Fibroblast of lung (primary cell): ENCODE data around the gene LAMTOR4. TPM values are rescaled to one million over a fixed set of nuclear protein-coding genes. Genes with fewer than 3 reads are reported as not detected.
"Not testable (repeated sequence)": the region's sequence is repeated elsewhere in the genome, so short reads cannot be mapped to it uniquely, and the experiment has no call there.

Experiments used
- DNase-seq, 2 donors: peaks; one replicate each; pipeline versions ENCODE4 v3.0.0 to v3.0.0-alpha.2; 2010; ENCODE audit warnings: low read depth in 2 of 2
- H2AFZ ChIP-seq: 2 replicates; pipeline ENCODE4 v1.5.1; 2012; ENCODE audit warnings: low read length, control low read depth, inconsistent platforms
- H3K27ac ChIP-seq: 2 replicates; pipeline ENCODE4 v1.5.1; 2011; ENCODE audit warnings: low read length, control low read depth; ENCODE audit not compliant: insufficient read depth
- H3K27me3 ChIP-seq: 2 replicates; pipeline ENCODE4 v1.5.1; 2011; ENCODE audit warnings: mild to moderate bottlenecking, low read length; ENCODE audit not compliant: control insufficient read depth, insufficient read depth
- H3K36me3 ChIP-seq: 2 replicates; pipeline ENCODE4 v1.5.1; 2011; ENCODE audit warnings: low read length; ENCODE audit not compliant: control insufficient read depth, insufficient read depth
- H3K4me1 ChIP-seq: 2 replicates; pipeline ENCODE4 v1.5.1; 2011; ENCODE audit warnings: low read length; ENCODE audit not compliant: control insufficient read depth, insufficient read depth; ENCODE audit errors: extremely low read depth
- H3K4me2 ChIP-seq: 2 replicates; pipeline ENCODE4 v1.5.1; 2011; ENCODE audit warnings: low read length, control low read depth; ENCODE audit not compliant: insufficient read depth; ENCODE audit errors: extremely low read depth
- H3K4me3 ChIP-seq, 4 experiments: fragments of 200-600 bp in 1 of 4; sonication (generic) in 1 of 4; replicated peaks in 1 of 4; 2 replicates each; pipeline ENCODE4 v1.5.1; 2011 to 2016; ENCODE audit warnings: low read length in 4 of 4, low read depth in 3 of 4, mild to moderate bottlenecking in 3 of 4, control low read depth in 2 of 4, inconsistent platforms in 1 of 4, mixed read lengths in 1 of 4; ENCODE audit not compliant: insufficient read depth in 1 of 4; ENCODE audit errors: control extremely low read depth in 1 of 4
- H3K79me2 ChIP-seq: 2 replicates; pipeline ENCODE4 v1.5.1; 2012; ENCODE audit warnings: mild to moderate bottlenecking, low read length, inconsistent platforms; ENCODE audit not compliant: control insufficient read depth, insufficient read depth
- H3K9ac ChIP-seq: 2 replicates; pipeline ENCODE4 v1.5.1; 2011; ENCODE audit warnings: mild to moderate bottlenecking, low read length, control low read depth; ENCODE audit not compliant: insufficient read depth
- H3K9me3 ChIP-seq: 2 replicates; pipeline ENCODE4 v1.5.1; 2012; ENCODE audit warnings: low read depth, low read length; ENCODE audit not compliant: control insufficient read depth, insufficient read depth
- H4K20me1 ChIP-seq: 2 replicates; pipeline ENCODE4 v1.5.1; 2011; ENCODE audit warnings: low read length; ENCODE audit not compliant: control insufficient read depth, insufficient read depth; ENCODE audit errors: extremely low read depth
- CTCF ChIP-seq, 2 donors: IDR thresholded peaks in 1 of 2; conservative IDR thresholded peaks in 1 of 2; 1 replicate in 1 of 2; 2 replicates in 1 of 2; pipeline ENCODE4 v1.5.1; 2011 to 2012; ENCODE audit warnings: low read length in 2 of 2, control low read depth in 1 of 2, inconsistent platforms in 1 of 2, low read depth in 1 of 2, mild to moderate bottlenecking in 1 of 2
- EZH2 ChIP-seq: IDR thresholded peaks from 2 replicates; pipeline ENCODE4 v1.5.1; 2012; ENCODE audit warnings: low read length, control low read depth, mild to moderate bottlenecking; ENCODE audit errors: missing control alignments
- polyA plus RNA-seq, 2 donors: library from polyadenylated mRNA; depleted of rRNA in 1 of 2; stranded (reverse) in 1 of 2; unstranded in 1 of 2; fragments of >200 nt; gene quantifications; 2 replicates each; pipeline ENCODE4 v1.2.1, GENCODE V29; 2011 to 2012; ENCODE audit warnings: missing spikeins in 1 of 2
- total RNA-seq: library from RNA; depleted of rRNA; stranded (reverse); fragments of >200 nt; gene quantifications from 2 replicates; pipeline ENCODE4 v1.2.1, GENCODE V29; 2014

LAMTOR4 gene
- total and polyA plus RNA-seq, 2 donors (not counting 1 experiment from before 2014, with no cell fraction given): 95.0 to 116 TPM

DNA sequence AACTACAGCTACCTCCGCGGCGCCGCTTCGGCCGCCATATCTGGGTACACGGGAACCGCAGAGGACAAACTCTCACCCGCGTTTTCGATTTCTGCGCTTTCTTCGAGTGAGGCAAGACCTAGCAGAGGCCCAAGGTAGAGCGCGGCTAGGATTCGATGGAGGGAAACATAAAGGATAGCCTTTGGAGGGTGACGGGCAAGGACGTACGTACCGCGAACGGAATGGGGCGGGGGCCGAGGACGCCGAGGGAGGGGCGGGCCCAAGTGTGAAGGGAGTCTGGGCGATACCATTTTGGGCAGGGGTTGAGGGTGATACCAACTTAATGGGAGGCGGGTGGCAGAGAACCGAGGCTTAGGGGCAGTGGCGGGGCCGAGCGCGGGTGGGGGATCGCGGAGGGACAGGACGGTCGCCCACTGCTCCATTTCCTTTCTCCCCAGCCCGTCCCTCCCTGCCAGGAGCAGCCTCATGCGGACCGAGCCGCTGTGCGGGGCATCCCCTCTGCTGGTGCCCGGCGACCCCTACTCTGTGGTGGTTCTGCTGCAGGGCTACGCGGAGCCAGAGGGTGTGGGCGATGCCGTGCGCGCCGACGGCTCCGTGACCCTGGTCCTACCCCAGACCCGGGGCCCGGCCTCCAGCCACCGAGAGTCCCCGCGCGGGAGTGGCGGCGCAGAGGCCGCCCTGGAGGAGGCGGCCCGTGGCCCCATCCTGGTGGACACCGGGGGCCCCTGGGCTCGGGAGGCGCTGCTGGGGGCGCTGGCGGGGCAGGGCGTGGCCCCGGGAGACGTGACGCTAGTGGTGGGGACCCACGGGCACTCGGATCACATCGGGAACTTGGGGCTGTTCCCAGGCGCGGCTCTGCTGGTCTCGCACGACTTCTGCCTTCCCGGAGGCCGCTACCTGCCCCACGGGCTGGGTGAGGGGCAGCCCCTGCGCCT, 21.5 kb upstream of the LAMTOR4 start, which contains the start of gene MBLAC1:
Gene MBLAC1, plus strand, starts transcription at position 37 of the 935 bp plus-strand sequence. Its CDS starts 429 bp downstream, at position 466.
- no peak for TF ChIP-seq EZH2
- no peak for TF ChIP-seq CTCF (conservative IDR thresholded peaks at IDR 0.05 in 1 of 2, IDR thresholded peaks at IDR 0.05 in 1 of 2; ENCODE audit: low read depth in 1 of 2, low read length in 2 of 2)
- peak within 1 kb of the TSS; percentile 92 for H3K9ac ChIP-seq
- H3K79me2 ChIP-seq: no peaks in the 10 kb centered on the region
- H3K4me2 ChIP-seq: peak within 1 kb of the TSS; percentile 90
- no peaks in the 10 kb centered on the region for H3K9me3 ChIP-seq
- peak within 1 kb of the TSS; percentile 95 for H3K27ac ChIP-seq
- peak; percentile 90 to 95 for DNase-seq
- peak within 1 kb of the TSS; percentile 96 for H2AFZ ChIP-seq
- H3K4me1 ChIP-seq: peaks cover 3% of the 10 kb centered on the region
- peaks cover 3% of the 10 kb centered on the region for H3K36me3 ChIP-seq
- H3K27me3 ChIP-seq: no peaks in the 10 kb centered on the region
- peak within 1 kb of the TSS; percentile 71 to 95 (median 89) for H3K4me3 ChIP-seq
- H4K20me1 ChIP-seq: no peaks in the 10 kb centered on the region

DNA sequence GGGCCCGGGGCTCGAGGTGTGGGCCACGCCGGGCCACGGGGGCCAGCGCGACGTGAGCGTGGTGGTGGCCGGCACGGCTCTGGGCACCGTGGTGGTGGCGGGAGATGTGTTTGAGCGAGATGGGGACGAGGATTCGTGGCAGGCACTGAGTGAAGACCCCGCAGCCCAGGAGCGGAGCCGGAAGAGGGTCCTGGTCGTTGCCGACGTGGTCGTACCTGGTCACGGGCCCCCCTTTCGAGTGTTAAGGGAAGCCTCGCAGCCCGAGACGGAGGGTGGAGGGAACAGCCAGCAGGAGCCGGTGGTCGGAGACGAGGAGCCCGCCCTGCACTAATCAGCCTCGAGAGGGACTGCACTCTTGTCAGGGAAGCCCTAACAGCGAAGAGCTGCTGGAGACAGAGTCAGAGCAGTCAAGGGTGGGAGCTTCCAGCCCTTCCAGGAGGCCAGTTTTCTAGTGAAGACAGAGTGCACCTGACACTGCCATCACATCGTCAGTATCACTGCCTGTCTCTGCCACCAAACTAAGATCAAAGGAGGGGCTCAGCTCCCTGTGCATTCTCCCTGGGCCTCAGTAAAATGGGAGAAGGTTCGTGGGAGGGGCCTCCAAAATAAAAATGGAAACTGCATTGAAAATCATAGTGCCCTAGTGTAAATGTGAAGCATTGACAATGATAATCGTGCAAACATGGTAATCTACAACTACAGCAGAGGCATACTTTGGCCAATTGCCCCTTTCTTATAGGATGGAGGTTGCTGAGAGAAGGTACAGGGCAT, 20.7 kb upstream of the LAMTOR4 start:
- Histone ChIP-seq H3K4me3 (peak overlapping the region; percentile 43 to 95 (median 78)), H3K27ac (peak overlapping the region; percentile 95), H4K20me1 (no peaks in the 10 kb centered on the region), H3K4me2 (peak overlapping the region; percentile 86), H2AFZ (peak overlapping the region; percentile 86), H3K79me2 (no peaks in the 10 kb centered on the region), H3K36me3 (peaks cover 3% of the 10 kb centered on the region), H3K9me3 (no peaks in the 10 kb centered on the region), H3K9ac (peak overlapping the region; percentile 92), H3K4me1 (peaks cover 3% of the 10 kb centered on the region), H3K27me3 (no peaks in the 10 kb centered on the region)
- DNase-seq: no peak
- TF ChIP-seq EZH2 (no peak), CTCF (conservative IDR thresholded peaks at IDR 0.05 in 1 of 2, IDR thresholded peaks at IDR 0.05 in 1 of 2; ENCODE audit: low read depth in 1 of 2, low read length in 2 of 2) (no peak)

DNA sequence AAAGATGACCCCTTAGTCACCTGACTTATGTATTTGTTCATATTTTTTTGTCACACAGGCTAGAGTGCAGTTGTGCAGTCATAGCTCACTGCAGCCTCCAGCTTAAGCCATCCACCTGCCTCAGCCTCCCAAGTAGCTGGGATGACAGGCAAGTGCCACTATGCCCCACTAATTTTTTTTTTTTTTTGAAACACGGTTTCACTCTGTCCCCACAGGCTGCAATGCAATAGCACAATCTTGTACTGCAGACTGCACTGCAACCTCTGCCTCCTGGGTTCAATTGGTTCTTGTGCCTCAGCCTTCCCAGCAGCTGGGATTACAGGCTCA, 20.1 kb upstream of the LAMTOR4 start:
- no peak overlapping the region for H3K4me2 ChIP-seq
- TF ChIP-seq EZH2: no peak
- TF ChIP-seq CTCF (conservative IDR thresholded peaks at IDR 0.05 in 1 of 2, IDR thresholded peaks at IDR 0.05 in 1 of 2; ENCODE audit: low read depth in 1 of 2, low read length in 2 of 2): no peak
- peaks cover 3% of the 10 kb centered on the region for H3K36me3 ChIP-seq
- H2AFZ ChIP-seq: no peak overlapping the region
- peaks cover 3% of the 10 kb centered on the region for H3K4me1 ChIP-seq
- H3K27ac ChIP-seq: no peak overlapping the region
- H3K79me2 ChIP-seq: no peaks in the 10 kb centered on the region
- H3K9ac ChIP-seq: no peak overlapping the region
- H3K27me3 ChIP-seq: no peaks in the 10 kb centered on the region
- no peak for DNase-seq
- no peak overlapping the region for H3K4me3 ChIP-seq
- no peaks in the 10 kb centered on the region for H3K9me3 ChIP-seq
- no peaks in the 10 kb centered on the region for H4K20me1 ChIP-seq

DNA sequence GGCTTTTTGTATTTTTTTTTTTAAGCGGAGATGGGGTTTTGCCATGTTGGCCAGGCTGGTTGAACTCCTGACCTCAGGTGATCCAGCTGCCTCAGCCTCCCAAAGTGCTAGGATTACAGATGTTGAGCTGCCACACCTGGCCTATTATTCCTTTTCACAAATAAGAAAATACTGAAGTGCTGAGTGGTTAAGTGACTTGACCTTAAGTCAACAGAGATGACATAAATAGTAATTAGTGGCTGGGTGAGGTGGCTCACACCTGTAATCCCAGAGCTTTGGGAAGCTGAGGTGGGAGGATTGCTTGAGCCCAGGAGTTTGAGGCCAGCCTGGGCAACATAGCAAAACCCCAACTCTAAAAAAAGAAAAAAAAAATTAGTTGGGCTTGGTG, 18.5 kb upstream of the LAMTOR4 start:
- not testable (repeated sequence) for H2AFZ ChIP-seq, H3K9ac ChIP-seq, DNase-seq, H3K9me3 ChIP-seq, H4K20me1 ChIP-seq, H3K27me3 ChIP-seq, H3K4me3 ChIP-seq, H3K79me2 ChIP-seq, H3K4me1 ChIP-seq, H3K36me3 ChIP-seq, H3K4me2 ChIP-seq, H3K27ac ChIP-seq
